Neutrophil (primary cell): Measurements from ENCODE around the gene ST6GALNAC4.

ENCODE experiments used
- H3K27ac ChIP-seq: fragments of 200-600 bp; sonication (generic); 2 replicates; pipeline ENCODE4 v1.5.1; 2016; ENCODE audit warnings: mild to moderate bottlenecking, moderate library complexity
- H3K27me3 ChIP-seq: fragments of 200-600 bp; sonication (generic); 2 replicates; pipeline ENCODE4 v1.6.0; 2016; ENCODE audit warnings: mild to moderate bottlenecking
- H3K36me3 ChIP-seq: fragments of 200-600 bp; sonication (generic); 2 replicates; pipeline ENCODE4 v1.5.1; 2017
- H3K4me1 ChIP-seq, 2 experiments: fragments of 200-600 bp in 1 of 2; sonication (generic) in 1 of 2; 1 replicate in 1 of 2; 2 replicates in 1 of 2; pipeline versions ENCODE4 v1.5.1 to v1.6.1; 2013 to 2016; ENCODE audit warnings: low read depth in 1 of 2, low read length in 1 of 2, mild to moderate bottlenecking in 1 of 2, moderate library complexity in 1 of 2; ENCODE audit not compliant: control insufficient read depth in 1 of 2, insufficient read depth in 1 of 2
- H3K4me3 ChIP-seq, 2 experiments: fragments of 200-600 bp in 1 of 2; sonication (generic) in 1 of 2; 1 replicate in 1 of 2; 2 replicates in 1 of 2; pipeline ENCODE4 v1.5.1; 2013 to 2016; ENCODE audit warnings: low read depth in 1 of 2, low read length in 1 of 2, mild to moderate bottlenecking in 1 of 2, moderate library complexity in 1 of 2
- H3K9me3 ChIP-seq: fragments of 200-600 bp; sonication (generic); 2 replicates; pipeline ENCODE4 v1.5.1; 2016
- CTCF ChIP-seq: fragments of 200-600 bp; sonication (generic); IDR thresholded peaks from 2 replicates; pipeline ENCODE4 v1.5.1; 2016; ENCODE audit warnings: antibody characterized with exemption

Gene ST6GALNAC4

GRCh38 chr9:127912882-127913281, 4.0 kb downstream of the ST6GALNAC4 start:
- no peaks in the 10 kb centered on the region for H3K9me3 ChIP-seq
- no peaks in the 10 kb centered on the region for H3K36me3 ChIP-seq
- peaks cover 18 to 20% of the 10 kb centered on the region in 2 experiments for H3K4me1 ChIP-seq
- TF ChIP-seq CTCF = no peak
- H3K4me3 ChIP-seq = no peak overlapping the region
- H3K27me3 ChIP-seq = peaks cover 11% of the 10 kb centered on the region
- H3K27ac ChIP-seq = no peak overlapping the region

GRCh38 chr9:127912296-127912695, 4.5 kb downstream of the ST6GALNAC4 start:
- no peak overlapping the region for H3K4me3 ChIP-seq
- H3K9me3 ChIP-seq = no peaks in the 10 kb centered on the region
- TF ChIP-seq CTCF = no peak

DNA sequence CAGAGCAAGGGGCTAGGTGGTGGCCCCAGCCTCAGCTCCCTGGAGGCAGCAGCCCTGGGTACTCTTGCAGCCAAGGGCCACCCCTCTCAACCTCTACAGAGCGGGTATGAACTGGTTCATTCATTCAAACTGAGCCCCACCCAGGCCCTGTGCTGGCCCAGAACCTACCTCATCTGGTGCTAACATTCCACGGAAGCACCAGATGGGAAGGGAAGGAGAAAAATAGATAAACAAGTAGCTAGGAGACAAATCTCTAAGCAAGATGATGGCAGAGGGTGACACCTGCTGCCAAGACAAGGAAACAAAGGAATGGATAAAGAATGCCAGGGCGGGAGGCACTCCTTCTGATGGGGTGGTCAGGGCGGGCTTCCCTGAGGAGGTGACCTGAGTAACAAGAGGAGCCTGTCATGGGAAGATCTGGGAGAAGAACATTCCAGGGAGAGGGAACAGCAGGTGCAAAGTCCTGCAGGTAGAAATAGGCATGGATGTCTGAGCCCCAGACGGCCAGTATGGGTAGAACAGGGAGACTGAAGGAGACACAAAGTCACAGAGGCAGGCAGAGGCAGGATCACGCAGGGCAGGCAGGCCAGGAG, 6.1 kb downstream of the ST6GALNAC4 start:
- peaks cover 0 to 3% of the 10 kb centered on the region in 2 experiments for H3K4me1 ChIP-seq
- H3K27ac ChIP-seq = no peak overlapping the region
- no peaks in the 10 kb centered on the region for H3K36me3 ChIP-seq
- no peak for TF ChIP-seq CTCF
- no peak overlapping the region for H3K4me3 ChIP-seq
- H3K27me3 ChIP-seq = peaks cover under 1% of the 10 kb centered on the region
- no peaks in the 10 kb centered on the region for H3K9me3 ChIP-seq

More at GRCh38 chr9:127912296-127912695, 4.5 kb downstream of the ST6GALNAC4 start:
- H3K27ac ChIP-seq = no peak overlapping the region
- no peaks in the 10 kb centered on the region for H3K36me3 ChIP-seq
- peaks cover 12 to 14% of the 10 kb centered on the region in 2 experiments for H3K4me1 ChIP-seq
- peaks cover 11% of the 10 kb centered on the region for H3K27me3 ChIP-seq

GRCh38 chr9:127909839-127910273, 7.0 kb downstream of the ST6GALNAC4 start:
- Histone ChIP-seq H3K4me1 (peaks cover 5 to 8% of the 10 kb centered on the region in 2 experiments), H3K36me3 (no peaks in the 10 kb centered on the region), H3K27me3 (no peaks in the 10 kb centered on the region), H3K9me3 (no peaks in the 10 kb centered on the region), H3K27ac (no peak overlapping the region), H3K4me3 (no peak overlapping the region)
- TF ChIP-seq CTCF = no peak

GRCh38 chr9:127908660-127908926, 8.2 kb downstream of the ST6GALNAC4 start:
- Histone ChIP-seq H3K27ac (no peak overlapping the region), H3K4me3 (no peak overlapping the region), H3K9me3 (no peaks in the 10 kb centered on the region), H3K4me1 (peaks cover 17 to 21% of the 10 kb centered on the region in 2 experiments), H3K27me3 (no peaks in the 10 kb centered on the region), H3K36me3 (no peaks in the 10 kb centered on the region)
- TF ChIP-seq CTCF = no peak
